HEK293T (cell line): ENCODE data around the gene SCN9A.

Source experiments
- CTBP1 ChIP-seq: fragments of 450-650 bp; IDR thresholded peaks from 2 replicates; pipeline ENCODE4 v1.6.1; 2016; ENCODE audit warnings: borderline replicate concordance
- FOXA1 ChIP-seq: fragments of 450-650 bp; IDR thresholded peaks from 2 replicates; pipeline ENCODE4 v1.6.1; 2016; ENCODE audit warnings: mild to moderate bottlenecking
- FOXK2 ChIP-seq: fragments of 450-650 bp; IDR thresholded peaks from 2 replicates; pipeline ENCODE4 v1.6.1; 2016; ENCODE audit warnings: mild to moderate bottlenecking
- FOXM1 ChIP-seq: fragments of 450-650 bp; IDR thresholded peaks from 2 replicates; pipeline ENCODE4 v1.6.1; 2017; ENCODE audit warnings: mild to moderate bottlenecking, borderline replicate concordance
- LEF1 ChIP-seq: fragments of 450-650 bp; IDR thresholded peaks from 2 replicates; pipeline ENCODE4 v1.6.1; 2017; ENCODE audit warnings: mild to moderate bottlenecking, borderline replicate concordance
- TARDBP ChIP-seq: fragments of 450-650 bp; IDR thresholded peaks from 2 replicates; pipeline ENCODE4 v1.6.1; 2016

GRCh38 chr2:166197446-166197845 lies 178.3 kb downstream of the SCN9A start:
- TF ChIP-seq FOXK2 (no peak), FOXA1 (no peak), TARDBP (no peak), LEF1 (no peak), CTBP1 (no peak), FOXM1 (no peak)
